Peyer's patch (tissue), 4 donors: Measurements from ENCODE around the gene EIF4B. TPM values are rescaled to one million over a fixed set of nuclear protein-coding genes. Genes with fewer than 3 reads are reported as not detected.

Source experiments
- DNase-seq, 3 donors: peaks; one replicate each; pipeline ENCODE4 v3.0.0-alpha.2; 2017 to 2019
- H3K27ac ChIP-seq, 4 donors: fragments of 200-600 bp; sonication (generic); one replicate each; pipeline ENCODE4 v1.5.1; 2016 to 2019
- H3K27me3 ChIP-seq, 2 donors: fragments of 200-600 bp; sonication (generic); one replicate each; pipeline ENCODE4 v1.5.1; 2019
- H3K36me3 ChIP-seq, 3 donors: fragments of 200-600 bp; sonication (generic); one replicate each; pipeline ENCODE4 v1.5.1; 2016 to 2019
- H3K4me1 ChIP-seq, 4 donors: fragments of 200-600 bp; sonication (generic); one replicate each; pipeline ENCODE4 v1.5.1; 2016 to 2019
- H3K4me3 ChIP-seq, 4 donors: fragments of 200-600 bp; sonication (generic); 1 replicate in 3 of 4; 2 replicates in 1 of 4; pipeline ENCODE4 v1.5.1; 2016 to 2019; ENCODE audit warnings: mild to moderate bottlenecking in 1 of 4
- H3K9me3 ChIP-seq, 4 donors: fragments of 200-600 bp; sonication (generic); one replicate each; pipeline ENCODE4 v1.5.1; 2016 to 2019; ENCODE audit warnings: mild to moderate bottlenecking in 1 of 4
- CTCF ChIP-seq, 6 experiments: fragments of 450-650 bp in 4 of 6; fragments of 200-600 bp in 2 of 6; sonication (generic) in 1 of 6; IDR thresholded peaks; one replicate each; pipeline ENCODE4 v1.5.1; 2017 to 2019; ENCODE audit warnings: antibody characterized with exemption in 6 of 6, mild to moderate bottlenecking in 3 of 6, moderate library complexity in 1 of 6
- POLR2A ChIP-seq, 2 donors: fragments of 450-650 bp; IDR thresholded peaks; one replicate each; pipeline ENCODE4 v1.5.1; 2017; ENCODE audit warnings: antibody characterized with exemption in 2 of 2, mild to moderate bottlenecking in 2 of 2, moderate library complexity in 2 of 2
- total RNA-seq, 4 donors: library from RNA; depleted of rRNA; stranded (reverse); fragments of >200 nt; gene quantifications; one replicate each; pipeline ENCODE4 v1.1.0, GENCODE V29; 2016

EIF4B gene
- total RNA-seq, 4 donors from 2014 or later: 234 to 531 (median 250) TPM

GRCh38 chr12:53062011-53062961, 56.0 kb downstream of the EIF4B start:
- Histone ChIP-seq H3K4me1 (peaks cover 0 to 35% (median 2%) of the 10 kb centered on the region in 4 donors), H3K4me3 (no peak overlapping the region), H3K27me3 (no peaks in the 10 kb centered on the region), H3K27ac (peak overlapping the region in 3 of 4 donors; percentile 6 to 46 (median 25)), H3K9me3 (no peaks in the 10 kb centered on the region), H3K36me3 (peaks cover 0 to 62% (median 0%) of the 10 kb centered on the region in 3 donors)
- peak in 2 of 3 donors; percentile 42 to 43 for DNase-seq
- no peak for TF ChIP-seq POLR2A (IDR thresholded peaks at IDR 0.05)
- no peak for TF ChIP-seq CTCF (IDR thresholded peaks at IDR 0.05)

GRCh38 chr12:53062977-53063707, 56.9 kb downstream of the EIF4B start:
- peaks cover 0 to 35% (median 2%) of the 10 kb centered on the region in 4 donors for H3K4me1 ChIP-seq
- TF ChIP-seq CTCF (IDR thresholded peaks at IDR 0.05) (no peak), POLR2A (IDR thresholded peaks at IDR 0.05) (no peak)
- peaks cover 0 to 58% (median 0%) of the 10 kb centered on the region in 3 donors for H3K36me3 ChIP-seq
- DNase-seq: peak in 2 of 3 donors; percentile 44 to 45
- peak overlapping the region in 3 of 4 donors; percentile 6 to 46 (median 42) for H3K27ac ChIP-seq
- no peak overlapping the region for H3K4me3 ChIP-seq
- H3K27me3 ChIP-seq: no peaks in the 10 kb centered on the region
- H3K9me3 ChIP-seq: no peaks in the 10 kb centered on the region

- Histone ChIP-seq H3K9me3 (no peaks in the 10 kb centered on the region), H3K27ac (peak overlapping the region in 3 of 4 donors; percentile 42 to 50 (median 49)), H3K4me1 (peaks cover 0 to 36% (median 2%) of the 10 kb centered on the region in 4 donors), H3K27me3 (no peaks in the 10 kb centered on the region), H3K36me3 (peaks cover 0 to 51% (median 0%) of the 10 kb centered on the region in 3 donors), H3K4me3 (no peak overlapping the region)
- peak in 2 of 3 donors; percentile 40 to 57 for DNase-seq
- TF ChIP-seq POLR2A (IDR thresholded peaks at IDR 0.05): no peak
- no peak for TF ChIP-seq CTCF (IDR thresholded peaks at IDR 0.05)
These were observed 57.7 kb downstream of the EIF4B start for GRCh38 chr12:53063708-53064612.

GRCh38 chr12:53064613-53065436, 58.6 kb downstream of the EIF4B start:
- no peak for TF ChIP-seq CTCF (IDR thresholded peaks at IDR 0.05)
- no peak for TF ChIP-seq POLR2A (IDR thresholded peaks at IDR 0.05)
- Histone ChIP-seq H3K9me3 (no peaks in the 10 kb centered on the region), H3K4me1 (peaks cover 0 to 39% (median 2%) of the 10 kb centered on the region in 4 donors), H3K4me3 (no peak overlapping the region), H3K27me3 (no peaks in the 10 kb centered on the region), H3K27ac (peak overlapping the region; percentile 20 to 63 (median 46)), H3K36me3 (peaks cover 0 to 54% (median 0%) of the 10 kb centered on the region in 3 donors)
- peak in 1 of 3 donors; percentile 44 for DNase-seq
